OCI-LY7 (cell line): ENCODE data around the gene NEMP2.

Experiments used
- CTCF ChIP-seq: fragments of 200-600 bp; sonication (generic); conservative IDR thresholded peaks from 2 replicates; pipeline ENCODE4 v1.5.1; 2014; ENCODE audit warnings: mild to moderate bottlenecking, antibody characterized with exemption, low read length, moderate library complexity, mixed read lengths
- EZH2phosphoT487 ChIP-seq: fragments of 200-600 bp; sonication (generic); IDR thresholded peaks from 2 replicates; pipeline ENCODE4 v1.6.1; 2018; ENCODE audit warnings: low read depth, borderline replicate concordance, mild to moderate bottlenecking, mixed run types, antibody characterized with exemption, low read length, moderate library complexity, mixed read lengths

- TF ChIP-seq CTCF, result no peak
- TF ChIP-seq EZH2phosphoT487, result no peak
Measured at GRCh38 chr2:190455358-190456095, 79.0 kb downstream of the NEMP2 start.
